Measurements from ENCODE around the gene MEP1A.
"Not testable (repeated sequence)": the region's sequence is repeated elsewhere in the genome, so short reads cannot be mapped to it uniquely, and the experiment has no call there.

MEP1A gene

DNA sequence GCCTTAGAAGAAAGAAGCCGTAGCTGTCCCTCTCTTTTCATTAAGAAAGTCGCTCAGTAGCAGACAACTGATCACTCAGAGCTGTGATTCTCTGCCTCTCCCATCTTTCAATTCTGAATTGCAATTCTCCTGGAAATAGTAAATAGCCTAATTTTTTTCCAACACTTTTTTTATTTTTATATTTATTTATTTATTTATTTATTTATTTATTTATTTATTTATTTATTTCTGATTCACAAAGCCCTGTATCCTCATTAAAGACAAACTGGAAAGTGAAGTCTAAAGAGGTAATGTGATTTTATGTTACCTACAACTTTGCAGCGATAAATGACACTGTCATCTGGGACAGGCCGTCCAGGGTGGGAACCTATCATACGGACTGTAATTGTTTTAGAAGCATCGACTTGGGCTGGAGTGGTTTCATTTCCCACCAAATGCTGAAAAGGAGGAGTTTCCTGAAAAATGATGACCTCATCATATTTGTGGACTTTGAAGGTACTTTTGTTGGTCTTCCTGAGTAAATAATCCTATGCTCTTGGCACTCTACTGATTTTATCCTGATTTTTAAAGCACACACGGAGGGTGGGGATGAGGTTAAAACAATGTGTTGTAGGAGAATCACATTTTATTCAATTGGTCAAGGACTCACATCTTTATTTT lies 41.2 kb downstream of the MEP1A start:
- not testable (repeated sequence) for DNase-seq

DNA sequence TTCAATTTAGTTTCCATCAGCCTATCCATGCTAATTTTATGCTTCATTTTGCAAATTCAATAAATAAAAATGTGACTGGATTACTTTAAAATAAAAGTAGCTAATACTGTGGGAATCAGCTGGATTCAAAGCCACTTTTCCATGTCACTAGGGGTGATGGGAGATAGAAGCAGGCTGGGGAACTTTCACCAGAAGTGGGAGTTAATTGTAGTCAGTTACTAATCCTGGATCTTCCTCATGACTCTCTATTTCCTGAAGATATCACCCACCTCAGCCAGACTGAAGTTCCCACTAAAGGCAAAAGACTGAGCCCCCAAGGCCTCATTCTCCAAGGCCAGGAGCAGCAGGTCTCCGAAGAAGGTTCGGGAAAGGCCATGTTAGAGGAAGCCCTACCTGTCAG lies 41.8 kb downstream of the MEP1A start:
- DNase-seq, result not testable (repeated sequence)

DNA sequence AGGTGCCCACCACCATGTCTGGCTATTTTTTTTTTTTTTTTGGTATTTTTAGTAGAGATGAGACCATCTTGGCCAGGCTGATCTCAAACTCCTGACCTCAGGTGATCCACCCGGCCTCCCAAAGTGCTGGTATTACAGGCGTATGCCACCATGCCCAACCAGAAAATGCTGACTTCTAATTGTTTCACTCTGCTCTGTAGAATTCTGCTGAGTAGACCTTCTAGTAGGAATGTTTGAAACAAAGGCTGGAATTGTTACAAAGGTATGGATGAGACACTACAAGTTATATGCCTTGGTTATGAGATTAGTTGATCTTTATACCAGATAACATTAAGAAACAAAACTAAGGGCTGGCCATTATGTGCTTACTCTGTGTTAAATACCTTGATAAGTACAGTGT lies 44.8 kb downstream of the MEP1A start:
- no peak for DNase-seq

DNA sequence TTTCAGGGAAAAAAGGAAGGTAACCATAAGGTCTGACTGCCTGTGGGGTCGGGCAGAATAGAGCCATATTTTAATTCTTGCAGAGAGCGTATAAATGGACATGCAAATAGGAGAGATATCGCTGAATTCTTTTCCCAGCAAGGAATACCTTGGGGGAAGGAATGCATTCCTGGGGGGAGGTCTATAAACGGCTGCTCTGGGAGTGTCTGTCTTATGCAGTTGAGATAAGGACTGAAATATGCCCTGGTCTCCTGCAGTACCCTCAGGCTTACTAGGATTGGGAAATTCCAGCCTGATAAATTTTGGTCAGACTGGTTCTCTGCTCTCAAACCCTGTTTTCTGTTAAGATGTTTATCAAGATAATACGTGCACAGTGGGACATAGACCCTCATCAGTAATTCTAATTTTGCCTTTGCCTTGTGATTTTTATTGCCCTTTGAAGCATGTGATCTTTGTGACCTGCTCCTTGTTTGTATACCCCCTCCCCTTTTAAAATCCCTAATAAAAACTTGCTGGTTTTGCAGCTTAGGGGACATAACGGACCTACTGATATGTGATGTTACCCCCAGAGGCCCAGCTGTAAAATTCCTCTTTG lies 49.2 kb downstream of the MEP1A start:
- DNase-seq, result not testable (repeated sequence)

DNA sequence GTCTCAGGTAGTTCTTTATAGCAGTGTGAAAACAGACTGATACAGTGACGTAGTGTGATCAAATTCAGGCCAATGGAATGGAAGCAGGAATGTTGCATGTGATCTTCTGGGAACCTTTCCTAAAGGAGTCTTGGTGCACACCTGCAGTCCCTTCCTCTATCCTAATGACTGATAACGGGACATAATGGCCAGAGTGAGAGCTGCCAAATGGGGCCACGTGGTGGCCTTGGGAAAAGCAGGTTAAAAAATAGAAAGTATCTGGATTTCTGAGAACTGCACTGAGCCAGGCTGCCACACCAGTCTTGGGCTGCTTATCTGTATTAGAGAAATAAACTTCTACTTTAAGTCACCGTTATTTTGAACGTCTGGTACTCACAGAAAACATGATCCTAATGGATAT lies 51.9 kb downstream of the MEP1A start:
- DNase-seq, result no peak

DNA sequence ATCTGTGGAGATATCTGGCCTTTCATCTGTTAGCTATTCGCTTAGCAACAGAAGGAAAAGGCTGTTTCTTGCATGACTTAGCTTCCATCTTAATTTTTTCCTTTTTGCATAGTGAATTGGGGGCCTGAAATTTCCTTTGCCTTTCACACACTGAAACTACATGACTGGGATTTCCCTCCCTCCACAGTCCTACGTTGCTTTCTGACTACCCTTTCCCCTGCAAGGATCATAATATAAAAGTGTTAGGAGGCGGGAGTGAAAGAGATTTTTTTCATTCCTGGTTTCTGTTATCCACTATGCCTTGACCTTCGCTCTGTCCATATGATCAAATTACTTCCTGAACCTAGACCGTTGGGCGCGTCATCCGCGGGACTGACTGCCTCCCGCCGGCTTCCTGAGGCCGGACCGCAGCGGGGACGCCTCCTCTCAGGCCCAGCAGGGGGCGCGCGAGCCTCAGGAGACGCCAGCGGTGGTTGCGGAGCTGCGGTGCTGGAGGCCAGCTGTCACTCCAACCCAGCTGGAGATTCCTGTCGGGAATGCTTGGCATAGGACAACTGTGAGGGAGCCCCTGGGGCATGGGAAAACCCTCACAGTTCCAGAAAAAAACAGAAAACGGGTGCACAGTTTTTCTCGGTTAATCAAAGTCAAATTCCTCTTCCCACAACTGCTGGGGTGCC lies 55.6 kb downstream of the MEP1A start:
- peak; percentile 21 for DNase-seq

DNA sequence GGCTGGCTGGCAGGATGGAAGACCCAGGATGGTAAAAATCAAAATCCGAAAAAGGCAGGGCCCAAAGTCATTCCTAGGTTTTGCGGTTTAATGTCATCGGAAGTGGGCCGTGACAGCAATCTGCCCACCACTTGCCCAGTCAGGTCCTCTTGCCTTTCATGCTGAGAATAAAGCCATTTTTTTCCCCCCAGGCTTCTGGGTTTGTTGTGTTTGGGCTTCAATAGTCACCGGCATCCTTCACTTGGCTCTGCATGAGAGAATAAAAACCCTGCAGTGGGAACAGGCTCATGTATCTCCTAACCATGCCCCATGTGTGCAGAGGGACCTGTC lies 56.1 kb downstream of the MEP1A start:
- no peak for DNase-seq

DNA sequence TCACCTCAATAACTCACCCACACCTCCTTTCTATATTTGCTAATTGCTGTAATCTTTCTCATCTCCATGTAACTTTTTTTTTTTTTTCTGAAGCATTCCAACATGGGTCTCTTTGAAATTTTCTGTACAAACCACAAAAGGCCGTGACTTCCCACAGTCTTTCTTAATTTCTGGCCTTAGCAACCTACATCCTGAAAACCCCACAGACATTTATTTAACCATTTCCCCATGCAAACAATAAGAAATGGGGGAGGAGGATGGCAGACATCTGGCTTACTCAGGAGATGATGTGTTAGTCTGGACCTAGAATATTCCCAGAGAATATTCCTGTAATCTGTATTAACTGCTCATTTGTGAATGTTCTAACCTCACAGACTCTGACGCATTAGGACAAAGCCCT lies 57.6 kb downstream of the MEP1A start:
- DNase-seq, result no peak

DNA sequence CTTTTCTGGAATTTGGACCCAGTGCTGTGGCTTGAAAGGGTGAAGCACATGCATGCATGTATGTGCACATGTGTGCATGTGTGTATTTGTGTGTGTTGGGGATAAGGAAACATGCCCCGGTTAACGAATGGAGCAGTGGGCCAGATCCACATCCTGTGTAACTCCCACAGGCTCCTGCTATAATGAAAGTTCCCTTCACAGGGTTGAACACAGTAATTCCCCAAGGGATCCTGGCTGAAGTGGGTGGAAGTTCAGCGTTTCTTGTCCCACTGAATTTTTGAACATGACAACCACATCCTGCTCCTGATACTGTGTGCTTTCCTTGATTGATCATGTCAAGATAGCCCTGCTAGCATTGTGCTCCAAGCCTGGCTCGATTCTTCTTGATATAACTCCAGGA lies 58.4 kb downstream of the MEP1A start:
- DNase-seq, result not testable (repeated sequence)

DNA sequence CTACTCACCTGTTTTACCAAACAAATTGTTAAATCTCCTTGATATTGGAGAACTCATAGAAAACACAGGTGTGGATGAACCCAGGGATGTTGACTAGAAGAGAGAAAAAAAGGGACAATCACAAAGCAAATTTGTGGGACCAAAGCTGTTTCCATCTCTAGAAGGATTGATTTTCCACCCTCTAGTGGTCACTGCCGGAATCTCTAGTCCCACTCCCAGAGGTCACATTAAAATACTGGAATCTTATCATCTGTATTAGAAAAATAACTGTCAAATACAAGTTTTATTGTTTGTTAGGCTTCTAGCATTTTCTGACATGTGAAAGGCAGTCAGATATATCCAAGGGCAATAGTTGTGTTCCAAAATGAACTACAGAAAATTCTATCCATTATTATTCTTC lies 62.8 kb downstream of the MEP1A start:
- DNase-seq, result not testable (repeated sequence)

DNA sequence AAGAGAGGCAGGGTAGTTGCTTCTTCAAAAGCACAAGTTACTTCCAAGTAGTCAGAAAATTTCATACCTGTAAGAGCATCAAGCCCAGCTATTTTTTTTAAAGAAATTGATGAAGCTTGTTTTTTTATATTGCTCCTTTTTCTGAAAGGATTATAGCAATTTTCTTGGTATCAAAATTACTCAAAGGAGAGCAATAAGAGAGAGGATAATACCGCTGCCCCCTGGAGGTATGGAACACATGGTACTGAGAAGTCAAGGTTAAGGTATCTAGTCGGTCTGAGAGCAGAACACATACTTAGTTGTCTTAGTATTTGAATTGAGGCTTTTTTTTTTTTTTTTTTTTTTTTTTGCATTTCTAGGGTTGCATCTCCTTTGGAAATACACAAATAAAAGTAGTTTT lies 69.2 kb downstream of the MEP1A start:
- DNase-seq, result no peak

DNA sequence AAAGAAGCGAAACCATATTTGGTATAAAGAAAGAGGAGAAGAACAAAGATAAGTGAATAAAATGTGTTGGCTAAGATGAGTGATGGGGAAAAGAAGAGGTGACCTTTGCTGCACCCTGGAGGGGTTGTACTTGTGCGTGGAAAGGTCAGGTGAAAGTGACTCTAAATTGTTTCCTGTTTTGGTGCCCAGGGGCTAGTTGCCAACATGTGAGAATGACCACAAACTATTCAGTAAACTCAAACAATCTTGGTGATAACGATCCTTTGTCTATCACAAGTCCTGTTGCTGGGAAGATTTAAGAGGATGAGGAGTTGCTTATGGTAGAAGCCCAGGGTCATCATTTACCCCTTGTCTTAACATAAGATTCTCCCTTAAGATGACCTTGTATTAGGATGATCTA lies 70.6 kb downstream of the MEP1A start:
- no peak for DNase-seq

DNA sequence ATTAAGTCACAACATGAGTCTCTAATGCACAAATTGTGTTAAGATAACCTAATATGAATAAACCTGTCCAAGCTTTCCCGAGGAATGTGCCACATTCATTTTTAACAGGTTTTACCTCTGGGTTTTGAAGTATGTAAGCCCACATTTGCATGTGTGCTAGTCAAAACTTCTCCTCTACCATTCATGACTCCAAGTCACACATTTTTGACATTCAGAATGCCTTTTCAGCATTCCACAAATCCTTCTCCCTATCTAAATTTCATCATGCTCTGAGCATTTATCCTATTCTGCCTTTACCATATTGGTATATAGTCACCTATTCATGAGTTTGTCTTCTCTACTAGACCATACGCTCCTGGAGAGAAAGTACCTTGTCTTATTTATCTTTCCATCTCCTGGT lies 72.0 kb downstream of the MEP1A start:
- no peak for DNase-seq

DNA sequence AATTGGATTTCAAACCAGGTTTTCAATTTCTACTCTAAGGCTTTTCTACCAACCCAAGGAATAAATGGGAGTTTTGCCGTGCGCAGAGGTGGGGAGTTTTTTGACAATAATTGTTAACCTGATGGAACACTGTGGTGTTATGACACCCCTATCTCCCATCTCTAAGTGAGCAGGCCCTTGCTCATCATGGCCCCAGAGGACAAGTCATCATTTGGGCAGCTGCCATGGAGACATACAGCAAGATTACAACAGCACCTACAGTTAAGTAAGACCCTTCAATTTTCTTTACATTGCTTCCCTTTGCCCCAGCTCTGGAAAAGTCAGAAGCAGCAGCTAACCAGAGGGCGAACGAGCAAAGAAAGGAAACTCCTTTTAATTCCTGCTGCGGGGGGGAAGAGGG lies 74.2 kb downstream of the MEP1A start:
- DNase-seq, result no peak

DNA sequence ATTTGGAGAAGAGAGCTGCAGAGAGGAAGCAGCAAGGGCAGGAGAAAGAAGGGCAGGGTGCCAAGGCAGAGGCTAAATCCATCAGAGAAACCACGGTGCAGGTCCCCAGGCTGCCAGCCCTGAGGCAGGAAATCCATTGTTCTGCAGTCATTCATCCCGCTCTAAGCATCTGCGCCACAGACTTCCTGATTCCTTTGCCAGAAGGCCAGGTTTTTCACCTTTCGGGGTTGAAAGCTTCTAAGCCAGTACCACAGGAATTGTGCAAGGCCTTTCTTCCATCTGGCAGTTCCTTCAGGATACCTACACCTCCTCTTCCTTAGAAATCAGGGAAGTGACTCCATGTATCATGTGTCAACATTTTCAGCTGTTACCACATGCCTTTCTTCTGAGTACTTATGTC lies 82.9 kb downstream of the MEP1A start:
- DNase-seq, result no peak

DNA sequence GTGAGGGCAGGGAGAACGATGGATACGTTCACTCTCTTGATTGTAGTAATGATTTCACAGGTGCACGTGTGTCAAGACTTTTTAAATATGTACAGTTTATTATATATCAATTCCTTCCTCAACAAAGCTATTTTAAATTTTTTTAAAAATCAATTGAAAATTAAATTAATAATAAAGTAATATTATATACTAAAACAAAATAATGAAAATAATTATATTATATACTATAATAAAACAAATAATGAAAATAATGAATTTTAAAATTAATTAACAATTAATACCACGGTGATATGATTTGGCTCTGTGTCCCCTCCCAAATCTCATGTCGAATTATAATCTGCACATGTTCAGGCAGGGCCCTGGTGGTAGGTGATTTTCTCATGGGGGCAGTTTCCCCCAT lies 85.8 kb downstream of the MEP1A start:
- DNase-seq, result no peak

DNA sequence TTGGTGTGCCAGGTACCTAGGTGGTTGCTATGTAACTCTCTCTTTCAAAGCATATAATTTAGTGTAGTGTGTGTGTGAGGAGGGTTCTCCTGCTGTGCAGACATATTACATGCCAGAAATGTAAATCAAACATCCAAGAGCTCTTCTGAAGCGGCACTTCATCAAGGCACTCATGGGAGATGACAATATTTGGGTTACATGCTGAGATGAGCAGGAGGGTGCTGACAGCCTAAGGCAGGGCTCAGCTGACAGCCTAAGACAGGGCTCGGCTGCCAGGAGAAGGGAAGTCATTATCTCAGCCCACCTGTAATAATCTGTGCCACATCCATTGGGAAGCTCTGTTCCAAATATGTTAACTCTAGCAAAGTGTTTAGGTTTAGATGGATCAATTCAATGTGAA lies 89.5 kb downstream of the MEP1A start:
- no peak for DNase-seq

DNA sequence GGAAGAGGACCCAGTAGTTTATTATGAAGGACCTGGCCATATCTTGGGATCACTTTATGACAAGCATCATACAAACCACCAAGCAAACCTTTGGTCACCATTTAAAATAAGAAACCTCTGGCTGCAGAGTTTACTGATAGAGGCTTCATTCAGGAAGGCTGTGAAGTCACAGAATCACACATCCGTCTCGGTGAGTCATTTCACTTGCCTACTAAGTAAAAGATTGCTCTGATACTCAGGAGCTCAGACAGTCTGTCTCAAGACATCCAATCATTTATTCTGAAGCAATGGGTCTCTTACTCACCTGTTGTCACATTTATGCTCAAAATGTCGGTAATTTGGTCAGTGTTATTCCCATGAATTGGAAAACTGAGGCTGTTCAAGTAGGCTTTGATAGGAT lies 94.8 kb downstream of the MEP1A start:
- DNase-seq, result no peak

DNA sequence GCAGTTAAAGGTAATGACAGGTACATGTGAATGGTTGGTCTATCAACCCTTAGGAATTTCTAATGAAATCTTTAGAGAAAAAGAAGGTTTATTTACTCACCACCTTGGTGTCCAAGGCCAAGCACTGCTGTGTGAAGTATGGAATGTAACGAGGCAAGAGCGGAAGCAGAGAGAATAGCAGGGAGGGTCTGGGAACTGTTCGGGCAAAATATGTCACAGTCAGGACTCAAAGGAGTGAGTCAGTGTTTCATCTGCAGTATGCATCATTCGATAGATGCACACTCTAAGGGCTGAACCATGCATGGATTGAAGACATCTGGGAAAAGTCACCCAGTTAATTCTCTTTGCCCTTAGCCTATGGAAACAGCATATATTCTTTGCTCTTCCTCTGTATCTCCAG lies 95.4 kb downstream of the MEP1A start:
- DNase-seq, result no peak

Data from GOT3 (cell line).